SK-N-SH (cell line): ENCODE data around the gene LOXHD1. TPM values are rescaled to one million over a fixed set of nuclear protein-coding genes. Genes with fewer than 3 reads are reported as not detected.

Experiments used
- CTCF ChIA-PET: fragments of 300-600, 350-600 bp; formaldehyde crosslinking; extraction: SDS; loops from one replicate; lab custom pipeline; 2021; lab: Yijun Ruan, JAX
- POLR2A ChIA-PET: fragments of 350-600 bp; sonication (Branson Sonifier 250); formaldehyde crosslinking; extraction: SDS; loops from one replicate; lab custom pipeline; 2020; ENCODE audit warnings: antibody characterized with exemption, inconsistent platforms; lab: Yijun Ruan, JAX
- DNase-seq: peaks from one replicate; pipeline ENCODE4 v3.0.0; 2012
- H2AFZ ChIP-seq: fragments of 200-600 bp; sonication (generic); 2 replicates; pipeline ENCODE4 v1.8.1; 2016; ENCODE audit warnings: antibody characterized with exemption, mild to moderate bottlenecking, low read depth
- H3F3A ChIP-seq: fragments of 200-600 bp; sonication (generic); replicated peaks from 2 replicates; pipeline ENCODE3; 2016; ENCODE audit warnings: antibody characterized with exemption, mild to moderate bottlenecking; ENCODE audit not compliant: insufficient read depth
- H3K27ac ChIP-seq, 2 experiments: fragments of 200-500 bp in 1 of 2; fragments of 200-600 bp in 1 of 2; sonication (Bioruptor generic) in 1 of 2; sonication (generic), shearing (Covaris generic) in 1 of 2; 2 replicates each; pipeline versions ENCODE4 v1.5.1 to v1.6.1; 2014 to 2016; ENCODE audit warnings: low read depth in 2 of 2, inconsistent platforms in 1 of 2, low read length in 1 of 2, mild to moderate bottlenecking in 1 of 2, mixed read lengths in 1 of 2
- H3K27me3 ChIP-seq: fragments of 200-600 bp; sonication (generic), shearing (Covaris generic); 2 replicates; pipeline ENCODE4 v1.6.1; 2016; ENCODE audit warnings: mixed run types; ENCODE audit not compliant: insufficient read depth
- H3K36me3 ChIP-seq, 2 experiments: fragments of 200-500 bp in 1 of 2; fragments of 200-600 bp in 1 of 2; sonication (Bioruptor generic) in 1 of 2; sonication (generic) in 1 of 2; replicated peaks in 1 of 2; 2 replicates each; pipeline versions ENCODE3 to v1.5.1; 2014 to 2016; ENCODE audit warnings: low read length in 1 of 2, mild to moderate bottlenecking in 1 of 2; ENCODE audit not compliant: insufficient read depth in 2 of 2, control insufficient read depth in 1 of 2
- H3K4me1 ChIP-seq, 2 experiments: fragments of 200-500 bp in 1 of 2; fragments of 200-600 bp in 1 of 2; sonication (Bioruptor generic) in 1 of 2; sonication (generic), shearing (Covaris generic) in 1 of 2; 2 replicates each; pipeline versions ENCODE4 v1.5.1 to v1.6.1; 2014 to 2016; ENCODE audit warnings: low read depth in 1 of 2, low read length in 1 of 2, mixed run types in 1 of 2; ENCODE audit not compliant: insufficient read depth in 2 of 2, control insufficient read depth in 1 of 2
- H3K4me2 ChIP-seq: fragments of 200-600 bp; sonication (generic), shearing (Covaris generic); 2 replicates; pipeline ENCODE4 v1.6.1; 2017; ENCODE audit warnings: mixed run types
- H3K4me3 ChIP-seq, 2 experiments: fragments of 200-500 bp in 1 of 2; fragments of 200-600 bp in 1 of 2; sonication (Bioruptor generic) in 1 of 2; sonication (generic), shearing (Covaris generic) in 1 of 2; 2 replicates each; pipeline versions ENCODE4 v1.5.1 to v1.8.1; 2014 to 2016; ENCODE audit warnings: low read depth in 2 of 2, inconsistent platforms in 1 of 2, low read length in 1 of 2, mild to moderate bottlenecking in 1 of 2, mixed read lengths in 1 of 2, moderate library complexity in 1 of 2
- H3K79me2 ChIP-seq: fragments of 200-600 bp; sonication (generic); 2 replicates; pipeline ENCODE4 v1.8.1; 2017; ENCODE audit warnings: mild to moderate bottlenecking; ENCODE audit not compliant: insufficient read depth
- H3K9ac ChIP-seq: fragments of 200-600 bp; sonication (generic); 2 replicates; pipeline ENCODE4 v1.6.1; 2017; ENCODE audit warnings: mixed run types
- H3K9me2 ChIP-seq: fragments of 200-600 bp; sonication (generic); 2 replicates; pipeline ENCODE4 v1.6.1; 2017; ENCODE audit warnings: mixed run types
- H3K9me3 ChIP-seq: fragments of 200-600 bp; sonication (generic); 2 replicates; pipeline ENCODE4 v1.6.1; 2017; ENCODE audit warnings: mixed run types, mild to moderate bottlenecking, moderate library complexity
- H4K20me1 ChIP-seq: fragments of 200-600 bp; sonication (generic); 2 replicates; pipeline ENCODE4 v1.6.1; 2017; ENCODE audit warnings: mild to moderate bottlenecking, mixed run types; ENCODE audit not compliant: insufficient read depth
- CTCF ChIP-seq: fragments of 200-600 bp; sonication (generic); IDR thresholded peaks from 2 replicates; pipeline ENCODE4 v1.6.1; 2017; ENCODE audit warnings: antibody characterized with exemption, mild to moderate bottlenecking, moderate library complexity
- ELF1 ChIP-seq: IDR thresholded peaks from 2 replicates; pipeline ENCODE4 v1.4.0; 2012
- EP300 ChIP-seq, 2 experiments: IDR thresholded peaks; 2 replicates each; pipeline versions ENCODE4 v1.4.0 to v1.6.1; 2012; ENCODE audit warnings: borderline replicate concordance in 1 of 2, low read depth in 1 of 2, low read length in 1 of 2
- EZH2phosphoT487 ChIP-seq: fragments of 200-600 bp; sonication (generic); IDR thresholded peaks from 2 replicates; pipeline ENCODE4 v1.6.1; 2017; ENCODE audit warnings: low read depth, mixed run types, mild to moderate bottlenecking, antibody characterized with exemption, moderate library complexity, borderline replicate concordance
- GABPA ChIP-seq: IDR thresholded peaks from 2 replicates; pipeline ENCODE4 v1.4.0; 2012; ENCODE audit warnings: low read depth, mild to moderate bottlenecking
- JUND ChIP-seq: IDR thresholded peaks from 2 replicates; pipeline ENCODE4 v1.4.0; 2012
- MXI1 ChIP-seq: IDR thresholded peaks from 2 replicates; pipeline ENCODE4 v1.6.1; 2012; ENCODE audit warnings: mild to moderate bottlenecking, low read depth, low read length, improper control_type of control experiment
- NFIC ChIP-seq: IDR thresholded peaks from 2 replicates; pipeline ENCODE4 v1.4.0; 2012; ENCODE audit warnings: borderline replicate concordance
- NRF1 ChIP-seq: IDR thresholded peaks from 2 replicates; pipeline ENCODE4 v1.6.1; 2012; ENCODE audit warnings: low read depth, mild to moderate bottlenecking, low read length
- PBX3 ChIP-seq: IDR thresholded peaks from 2 replicates; pipeline ENCODE4; 2012
- RAD21 ChIP-seq: IDR thresholded peaks from 2 replicates; pipeline ENCODE4 v1.6.1; 2012; ENCODE audit warnings: mild to moderate bottlenecking, low read length
- RCOR1 ChIP-seq: fragments of 150-350 bp; IDR thresholded peaks from 2 replicates; pipeline ENCODE4 v1.6.1; 2017; ENCODE audit warnings: antibody characterized with exemption, low read length
- RFX5 ChIP-seq: IDR thresholded peaks from 2 replicates; pipeline ENCODE4 v1.6.1; 2012; ENCODE audit warnings: mild to moderate bottlenecking, improper control_type of control experiment, low read length
- RXRA ChIP-seq: IDR thresholded peaks from 2 replicates; pipeline ENCODE4 v1.4.0; 2012; ENCODE audit warnings: low read depth, mild to moderate bottlenecking, borderline replicate concordance
- SIN3A ChIP-seq: IDR thresholded peaks from 2 replicates; pipeline ENCODE4 v1.6.1; 2012; ENCODE audit warnings: low read depth, mild to moderate bottlenecking, low read length, moderate library complexity, borderline replicate concordance
- TAF1 ChIP-seq: IDR thresholded peaks from 2 replicates; pipeline ENCODE4 v1.6.1; 2012; ENCODE audit warnings: low read depth, mild to moderate bottlenecking, low read length, moderate library complexity, borderline replicate concordance
- TEAD4 ChIP-seq: IDR thresholded peaks from 2 replicates; pipeline ENCODE4 v1.4.0; 2012; ENCODE audit warnings: mild to moderate bottlenecking, borderline replicate concordance; ENCODE audit not compliant: insufficient read depth
- USF1 ChIP-seq: IDR thresholded peaks from 2 replicates; pipeline ENCODE4 v1.4.0; 2012; ENCODE audit warnings: low read depth, borderline replicate concordance
- USF2 ChIP-seq: fragments of 150-350 bp; IDR thresholded peaks from 2 replicates; pipeline ENCODE4 v1.6.1; 2017; ENCODE audit warnings: antibody characterized with exemption, low read length, low read depth, borderline replicate concordance
- WGBS: methylation state at CpG from one replicate; pipeline ENCODE4 v1.1.6; 2017; ENCODE audit warnings: low lambda C conversion rate; 5-methylcytosine and 5-hydroxymethylcytosine counted together
- polyA plus RNA-seq, 3 experiments: library from polyadenylated mRNA; depleted of rRNA; stranded (reverse); fragments of >200 nt; gene quantifications; 2 replicates each; pipeline ENCODE4 v1.2.3, GENCODE V29; 2012
- TF ChIP-seq, protein P1 (sequence below): fragments of 150-350 bp; IDR thresholded peaks from 2 replicates; pipeline ENCODE4 v1.6.1; 2016; ENCODE audit warnings: mild to moderate bottlenecking, low read depth, low read length
- TF ChIP-seq, protein P2 (sequence below): IDR thresholded peaks from 2 replicates; pipeline ENCODE4 v1.6.1; 2012; ENCODE audit warnings: mild to moderate bottlenecking, low read depth, low read length, moderate library complexity

Gene LOXHD1
- polyA plus RNA-seq, 1 of the 3 experiments (the other 2 are of a cell fraction): not detected

- TF ChIP-seq USF2: no peak
- no peak for TF ChIP-seq EZH2phosphoT487
- no peak for TF ChIP-seq EP300 (IDR thresholded peaks at IDR 0.05; ENCODE audit: borderline replicate concordance in 1 of 2, low read depth in 1 of 2, low read length in 1 of 2)
- no peak for TF ChIP-seq USF1
- TF ChIP-seq MXI1: no peak
- TF ChIP-seq GABPA: no peak
Measured at GRCh38 chr18:46452820-46453219, 204.2 kb downstream of the LOXHD1 start (continued).

GRCh38 chr18:46449499-46449898 is 207.5 kb downstream of the LOXHD1 start:
- Histone ChIP-seq H3K4me3 (no peak overlapping the region), H3F3A (no peaks in the 10 kb centered on the region), H2AFZ (no peak overlapping the region), H3K9me3 (0 out of 2 replicates have a peak, but pooled peaks cover 6% of the 10 kb centered on the region), H3K4me1 (no peaks in the 10 kb centered on the region), H3K4me2 (no peak overlapping the region), H3K9me2 (no peaks in the 10 kb centered on the region), H3K27me3 (no peaks in the 10 kb centered on the region), H4K20me1 (no peaks in the 10 kb centered on the region), H3K9ac (no peak overlapping the region), H3K36me3 (no peaks in the 10 kb centered on the region), H3K27ac (no peak overlapping the region), H3K79me2 (no peaks in the 10 kb centered on the region)
- ChIA-PET CTCF (interaction anchor here (1.1 kb wide), 1 partner anchor 169 kb away, joined by 3 read pairs; no protein-coding TSS in a partner anchor), POLR2A (no interaction called here)
- TF ChIP-seq TAF1: no peak
- no peak for TF ChIP-seq GABPA
- no peak for TF ChIP-seq NRF1
- no peak for TF ChIP-seq CTCF
- TF ChIP-seq, protein P1, sequence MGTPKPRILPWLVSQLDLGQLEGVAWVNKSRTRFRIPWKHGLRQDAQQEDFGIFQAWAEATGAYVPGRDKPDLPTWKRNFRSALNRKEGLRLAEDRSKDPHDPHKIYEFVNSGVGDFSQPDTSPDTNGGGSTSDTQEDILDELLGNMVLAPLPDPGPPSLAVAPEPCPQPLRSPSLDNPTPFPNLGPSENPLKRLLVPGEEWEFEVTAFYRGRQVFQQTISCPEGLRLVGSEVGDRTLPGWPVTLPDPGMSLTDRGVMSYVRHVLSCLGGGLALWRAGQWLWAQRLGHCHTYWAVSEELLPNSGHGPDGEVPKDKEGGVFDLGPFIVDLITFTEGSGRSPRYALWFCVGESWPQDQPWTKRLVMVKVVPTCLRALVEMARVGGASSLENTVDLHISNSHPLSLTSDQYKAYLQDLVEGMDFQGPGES: no peak
- no peak for TF ChIP-seq JUND
- no peak for TF ChIP-seq RAD21
- no peak for TF ChIP-seq ELF1
- no peak for TF ChIP-seq SIN3A
- no peak for TF ChIP-seq RFX5
- TF ChIP-seq RCOR1: no peak
- no peak for TF ChIP-seq PBX3
- TF ChIP-seq, protein P2, sequence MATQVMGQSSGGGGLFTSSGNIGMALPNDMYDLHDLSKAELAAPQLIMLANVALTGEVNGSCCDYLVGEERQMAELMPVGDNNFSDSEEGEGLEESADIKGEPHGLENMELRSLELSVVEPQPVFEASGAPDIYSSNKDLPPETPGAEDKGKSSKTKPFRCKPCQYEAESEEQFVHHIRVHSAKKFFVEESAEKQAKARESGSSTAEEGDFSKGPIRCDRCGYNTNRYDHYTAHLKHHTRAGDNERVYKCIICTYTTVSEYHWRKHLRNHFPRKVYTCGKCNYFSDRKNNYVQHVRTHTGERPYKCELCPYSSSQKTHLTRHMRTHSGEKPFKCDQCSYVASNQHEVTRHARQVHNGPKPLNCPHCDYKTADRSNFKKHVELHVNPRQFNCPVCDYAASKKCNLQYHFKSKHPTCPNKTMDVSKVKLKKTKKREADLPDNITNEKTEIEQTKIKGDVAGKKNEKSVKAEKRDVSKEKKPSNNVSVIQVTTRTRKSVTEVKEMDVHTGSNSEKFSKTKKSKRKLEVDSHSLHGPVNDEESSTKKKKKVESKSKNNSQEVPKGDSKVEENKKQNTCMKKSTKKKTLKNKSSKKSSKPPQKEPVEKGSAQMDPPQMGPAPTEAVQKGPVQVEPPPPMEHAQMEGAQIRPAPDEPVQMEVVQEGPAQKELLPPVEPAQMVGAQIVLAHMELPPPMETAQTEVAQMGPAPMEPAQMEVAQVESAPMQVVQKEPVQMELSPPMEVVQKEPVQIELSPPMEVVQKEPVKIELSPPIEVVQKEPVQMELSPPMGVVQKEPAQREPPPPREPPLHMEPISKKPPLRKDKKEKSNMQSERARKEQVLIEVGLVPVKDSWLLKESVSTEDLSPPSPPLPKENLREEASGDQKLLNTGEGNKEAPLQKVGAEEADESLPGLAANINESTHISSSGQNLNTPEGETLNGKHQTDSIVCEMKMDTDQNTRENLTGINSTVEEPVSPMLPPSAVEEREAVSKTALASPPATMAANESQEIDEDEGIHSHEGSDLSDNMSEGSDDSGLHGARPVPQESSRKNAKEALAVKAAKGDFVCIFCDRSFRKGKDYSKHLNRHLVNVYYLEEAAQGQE: no peak
- no peak for TF ChIP-seq TEAD4
- no peak for TF ChIP-seq USF2
- TF ChIP-seq NFIC: no peak
- no peak for TF ChIP-seq RXRA
- 38% methylated on average over 1 of the region's 1 CpG for WGBS
- DNase-seq: no peak
